Aortic smooth muscle cell (primary cell): ENCODE data around the gene CLEC4D. TPM values are rescaled to one million over a fixed set of nuclear protein-coding genes. Genes with fewer than 3 reads are reported as not detected.

Source experiments
- total RNA-seq: library from RNA; depleted of rRNA; stranded (reverse); fragments of >200 nt; gene quantifications from 2 replicates; pipeline ENCODE4 v1.2.3, GENCODE V29; 2014

The CLEC4D gene
- not detected in 2 replicates for total RNA-seq

GRCh38 chr12:8513256-8513655, at the start of gene CLEC4D:
Gene CLEC4D, plus strand, starts transcription at chr12:8513503. Its CDS starts 230 bp downstream, at chr12:8513733.

GRCh38 chr12:8540831-8541230, 27.5 kb downstream of the CLEC4D start, which contains the start of gene CLEC4E:
Gene CLEC4E, minus strand, starts transcription at chr12:8540905. Its CDS starts 108 bp downstream, at chr12:8540797.

Other genes with a start within 250 kb of the CLEC4D start
- not detected in 2 replicates for gene CLEC6A, start 57.5 kb upstream of the CLEC4D start, total RNA-seq
- not detected in 2 replicates for gene CLEC4E, start 27.4 kb downstream of the CLEC4D start, total RNA-seq
- gene AICDA, start 99.4 kb downstream of the CLEC4D start, total RNA-seq = not detected in 2 replicates
- 2.8 and 8.5 TPM in 2 replicates for gene MFAP5, start 149.3 kb downstream of the CLEC4D start, total RNA-seq
- 29.6 and 42.2 TPM in 2 replicates for gene RIMKLB, start 184.5 kb downstream of the CLEC4D start, total RNA-seq